GM21717 (cell line): Measurements from ENCODE around the gene DHRS7.
"Not testable (repeated sequence)": the region's sequence is repeated elsewhere in the genome, so short reads cannot be mapped to it uniquely, and the experiment has no call there.

Experiments used
- ATAC-seq: cut with Tn5 transposase; IDR thresholded peaks from one replicate; pipeline ENCODE4 v1.9.1; 2021; ENCODE audit warnings: mild to moderate bottlenecking, moderate library complexity; ENCODE audit not compliant: unreplicated experiment

DHRS7 gene

GRCh38 chr14:60151715-60152114, 13.5 kb downstream of the DHRS7 start:
- peak; percentile 67 for ATAC-seq

- ATAC-seq = no peak
These were observed 30.5 kb downstream of the DHRS7 start for GRCh38 chr14:60134702-60135101.

- ATAC-seq = no peak
These were observed 31.7 kb downstream of the DHRS7 start for GRCh38 chr14:60133487-60133886.

- no peak for ATAC-seq
These were observed 39.3 kb downstream of the DHRS7 start for GRCh38 chr14:60125918-60126317.

- no peak for ATAC-seq
These were observed 49.0 kb downstream of the DHRS7 start for GRCh38 chr14:60116181-60116580.

GRCh38 chr14:60114881-60115280, 50.3 kb downstream of the DHRS7 start:
- ATAC-seq = no peak

- ATAC-seq = no peak
These were observed 53.5 kb downstream of the DHRS7 start for GRCh38 chr14:60111732-60112131.

GRCh38 chr14:60107477-60107876, 57.7 kb downstream of the DHRS7 start:
- ATAC-seq = no peak

- no peak for ATAC-seq
These were observed 58.9 kb downstream of the DHRS7 start for GRCh38 chr14:60106339-60106738.

GRCh38 chr14:60102389-60102788, 62.8 kb downstream of the DHRS7 start:
- no peak for ATAC-seq

- no peak for ATAC-seq
These were observed 63.4 kb downstream of the DHRS7 start for GRCh38 chr14:60101786-60102185.

GRCh38 chr14:60099855-60100254, 65.3 kb downstream of the DHRS7 start:
- not testable (repeated sequence) for ATAC-seq

- no peak for ATAC-seq
These were observed 67.2 kb downstream of the DHRS7 start for GRCh38 chr14:60097974-60098373.

GRCh38 chr14:60095781-60096450, 69.3 kb downstream of the DHRS7 start:
- ATAC-seq = no peak

GRCh38 chr14:60095231-60095630, 70.0 kb downstream of the DHRS7 start:
- no peak for ATAC-seq

GRCh38 chr14:60094306-60094897, 70.8 kb downstream of the DHRS7 start:
- no peak for ATAC-seq
